WERI-Rb-1 (cell line): Measurements from ENCODE around the gene FDPS.

ENCODE experiments used
- DNase-seq: peaks from one replicate; pipeline ENCODE4 v3.0.0-alpha.2; 2020
- H3K27ac ChIP-seq: fragments of 250-450 bp; sonication (Bioruptor Pico); 2 replicates; pipeline ENCODE4 v1.5.1; 2020; ENCODE audit warnings: mild to moderate bottlenecking, moderate library complexity
- H3K27me3 ChIP-seq: fragments of 250-450 bp; sonication (Bioruptor Pico); 2 replicates; pipeline ENCODE4 v1.5.1; 2021; ENCODE audit warnings: mild to moderate bottlenecking, low read depth, moderate library complexity; ENCODE audit not compliant: insufficient read depth, severe bottlenecking
- H3K36me3 ChIP-seq: fragments of 250-450 bp; sonication (Bioruptor Pico); 2 replicates; pipeline ENCODE4 v1.5.1; 2020; ENCODE audit warnings: mild to moderate bottlenecking, moderate library complexity
- H3K4me3 ChIP-seq: 2 replicates; pipeline ENCODE4 v1.5.1; 2011; ENCODE audit warnings: low read depth, mild to moderate bottlenecking, control low read depth, low read length
- H3K9me3 ChIP-seq: fragments of 250-450 bp; sonication (Bioruptor Pico); 2 replicates; pipeline ENCODE4 v1.5.1; 2021; ENCODE audit warnings: mild to moderate bottlenecking, moderate library complexity; ENCODE audit not compliant: severe bottlenecking
- TF ChIP-seq, protein P1 (sequence below): IDR thresholded peaks from 2 replicates; pipeline ENCODE4 v1.5.1; 2011; ENCODE audit warnings: low read depth, mild to moderate bottlenecking, control low read depth, inconsistent platforms, low read length

Gene FDPS

GRCh38 chr1:155322953-155323728, 14.5 kb downstream of the FDPS start:
- TF ChIP-seq, protein P1, sequence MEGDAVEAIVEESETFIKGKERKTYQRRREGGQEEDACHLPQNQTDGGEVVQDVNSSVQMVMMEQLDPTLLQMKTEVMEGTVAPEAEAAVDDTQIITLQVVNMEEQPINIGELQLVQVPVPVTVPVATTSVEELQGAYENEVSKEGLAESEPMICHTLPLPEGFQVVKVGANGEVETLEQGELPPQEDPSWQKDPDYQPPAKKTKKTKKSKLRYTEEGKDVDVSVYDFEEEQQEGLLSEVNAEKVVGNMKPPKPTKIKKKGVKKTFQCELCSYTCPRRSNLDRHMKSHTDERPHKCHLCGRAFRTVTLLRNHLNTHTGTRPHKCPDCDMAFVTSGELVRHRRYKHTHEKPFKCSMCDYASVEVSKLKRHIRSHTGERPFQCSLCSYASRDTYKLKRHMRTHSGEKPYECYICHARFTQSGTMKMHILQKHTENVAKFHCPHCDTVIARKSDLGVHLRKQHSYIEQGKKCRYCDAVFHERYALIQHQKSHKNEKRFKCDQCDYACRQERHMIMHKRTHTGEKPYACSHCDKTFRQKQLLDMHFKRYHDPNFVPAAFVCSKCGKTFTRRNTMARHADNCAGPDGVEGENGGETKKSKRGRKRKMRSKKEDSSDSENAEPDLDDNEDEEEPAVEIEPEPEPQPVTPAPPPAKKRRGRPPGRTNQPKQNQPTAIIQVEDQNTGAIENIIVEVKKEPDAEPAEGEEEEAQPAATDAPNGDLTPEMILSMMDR = peak; percentile 99
- peak overlapping the region; percentile 84 for H3K27ac ChIP-seq
- no peaks in the 10 kb centered on the region for H3K27me3 ChIP-seq
- H3K36me3 ChIP-seq = peaks cover 66% of the 10 kb centered on the region
- DNase-seq = peak; percentile 100
- peak overlapping the region; percentile 84 for H3K4me3 ChIP-seq
- H3K9me3 ChIP-seq = no peaks in the 10 kb centered on the region

DNA sequence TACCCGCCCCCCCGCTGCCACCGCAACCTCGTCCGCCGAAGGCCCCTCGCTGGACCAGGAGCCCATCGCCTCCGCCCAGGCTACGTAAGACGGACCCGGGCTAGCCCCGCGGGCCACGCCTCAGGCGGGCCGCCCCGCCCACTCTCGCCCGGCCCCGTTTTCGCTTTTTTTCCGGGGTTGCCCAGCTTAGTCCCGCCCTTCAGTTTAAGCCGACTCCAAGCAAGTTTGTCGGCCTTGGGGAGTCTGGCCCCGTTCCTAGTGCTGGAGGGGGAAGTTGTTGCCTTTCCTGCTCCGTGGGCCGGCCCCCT, 15.0 kb downstream of the FDPS start:
- TF ChIP-seq, protein P1 = no peak
- H3K27ac ChIP-seq = peak overlapping the region; percentile 84
- H3K36me3 ChIP-seq = peaks cover 66% of the 10 kb centered on the region
- peak overlapping the region; percentile 84 for H3K4me3 ChIP-seq
- DNase-seq = peak; percentile 98
- H3K9me3 ChIP-seq = no peaks in the 10 kb centered on the region
- no peaks in the 10 kb centered on the region for H3K27me3 ChIP-seq

DNA sequence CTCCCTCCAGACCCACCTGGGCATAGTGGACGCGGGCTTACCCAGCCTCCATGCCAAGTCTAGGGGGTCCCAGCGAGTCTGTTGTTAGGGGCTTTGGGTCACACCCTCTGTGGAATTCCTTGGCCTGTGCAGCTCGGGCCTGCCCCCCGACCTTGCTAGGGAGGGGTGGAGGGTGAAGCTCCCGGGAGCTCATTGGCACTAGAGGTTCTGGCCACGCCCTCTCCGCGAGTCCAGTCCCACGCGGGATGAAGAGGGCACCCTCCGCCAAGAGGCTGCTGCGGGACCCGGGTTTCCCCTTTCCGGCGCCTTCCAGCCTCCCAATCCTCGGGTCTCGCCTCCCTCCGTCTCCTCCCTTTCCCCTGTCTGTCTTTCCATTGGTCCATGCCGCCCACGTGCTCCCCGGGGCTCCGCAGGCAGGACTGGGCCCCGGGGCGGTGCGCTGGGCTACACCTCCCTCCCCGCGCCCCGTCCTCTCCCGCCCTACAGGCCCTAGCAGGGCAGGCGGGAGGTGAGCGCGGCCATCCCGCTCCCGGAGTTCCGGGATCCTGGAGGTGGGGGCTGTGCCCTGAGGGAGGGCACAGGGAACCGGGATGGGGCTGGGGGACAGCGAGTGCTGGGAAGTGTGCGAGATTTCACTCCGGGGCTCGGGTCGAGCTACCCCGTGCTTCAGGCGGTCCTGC, 15.5 kb downstream of the FDPS start:
- peak; percentile 100 for DNase-seq
- TF ChIP-seq, protein P1 = no peak
- no peaks in the 10 kb centered on the region for H3K9me3 ChIP-seq
- H3K4me3 ChIP-seq = peak overlapping the region; percentile 84
- peaks cover 67% of the 10 kb centered on the region for H3K36me3 ChIP-seq
- H3K27me3 ChIP-seq = no peaks in the 10 kb centered on the region
- peak overlapping the region; percentile 84 for H3K27ac ChIP-seq

DNA sequence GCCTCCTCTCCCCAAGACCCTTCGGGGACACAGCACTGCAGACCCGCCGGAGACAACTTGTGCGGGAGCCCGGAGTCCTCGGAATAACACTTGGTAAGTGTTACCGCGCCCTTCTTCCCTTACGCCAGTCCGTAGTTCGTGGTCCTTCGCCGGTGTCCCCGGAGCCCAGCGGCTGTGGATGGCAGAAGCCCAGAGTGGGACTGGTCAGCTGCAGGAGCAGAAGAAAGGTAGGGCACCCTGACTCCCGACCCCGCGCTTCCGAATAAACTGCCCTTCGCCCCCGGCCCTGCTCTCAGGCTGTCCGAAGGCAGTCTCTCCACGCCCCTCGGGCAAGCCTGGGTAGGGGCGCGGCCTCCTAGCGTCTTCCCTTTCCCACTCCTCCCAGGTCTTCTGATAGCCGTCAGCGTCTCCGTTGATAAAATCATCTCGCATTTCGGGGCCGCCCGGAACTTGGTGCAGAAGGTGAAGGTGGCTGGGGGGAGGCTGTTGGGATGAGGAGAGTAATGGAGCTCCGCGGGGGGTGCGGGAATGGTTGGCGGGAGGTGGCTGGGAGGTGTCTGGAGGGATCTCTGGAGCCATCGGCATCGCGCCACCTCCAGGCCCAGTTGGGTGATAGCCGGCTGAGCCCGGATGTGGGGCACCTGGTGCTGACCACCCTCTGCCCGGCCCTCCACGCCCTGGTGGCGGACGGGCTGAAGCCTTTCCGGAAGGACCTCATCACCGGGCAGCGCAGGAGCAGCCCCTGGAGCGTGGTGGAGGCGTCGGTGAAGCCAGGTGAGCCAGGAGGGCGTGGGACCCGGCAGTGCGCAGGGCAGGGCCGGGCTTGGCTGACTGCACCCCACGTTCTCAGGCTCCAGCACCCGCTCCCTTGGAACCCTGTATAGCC, 16.3 kb downstream of the FDPS start:
- Histone ChIP-seq H3K27ac (peak overlapping the region; percentile 84), H3K27me3 (no peaks in the 10 kb centered on the region), H3K4me3 (peak overlapping the region; percentile 84), H3K36me3 (peaks cover 66% of the 10 kb centered on the region), H3K9me3 (no peaks in the 10 kb centered on the region)
- DNase-seq = peak; percentile 98
- TF ChIP-seq, protein P1 = peak; percentile 100

DNA sequence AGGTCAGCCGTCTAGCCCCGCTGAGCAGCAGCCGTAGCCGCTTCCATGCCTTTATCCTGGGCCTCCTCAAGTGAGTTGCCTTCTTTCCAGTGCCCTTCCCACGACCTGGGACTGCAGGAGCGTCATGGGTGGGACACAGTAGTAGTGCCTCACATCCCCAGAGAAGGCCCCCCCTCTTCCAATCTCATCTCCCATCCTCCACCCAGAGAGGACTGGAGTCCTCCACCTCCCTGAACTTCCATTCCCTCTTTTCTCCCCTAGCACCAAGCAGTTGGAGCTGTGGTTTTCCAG, 16.9 kb downstream of the FDPS start:
- H3K27me3 ChIP-seq = no peaks in the 10 kb centered on the region
- H3K36me3 ChIP-seq = peaks cover 66% of the 10 kb centered on the region
- no peaks in the 10 kb centered on the region for H3K9me3 ChIP-seq
- TF ChIP-seq, protein P1 = no peak
- no peak for DNase-seq
- peak overlapping the region; percentile 84 for H3K4me3 ChIP-seq
- H3K27ac ChIP-seq = peak overlapping the region; percentile 84
